Measurements from ENCODE around the gene RPS6KC1. TPM values are rescaled to one million over a fixed set of nuclear protein-coding genes. Genes with fewer than 3 reads are reported as not detected.
A peak's percentile ranks its signal among the peaks of the same experiment; 100 is the strongest.

The RPS6KC1 gene
- total RNA-seq, 1 donor from 2014 or later = 25.6 TPM

- Histone ChIP-seq H2AFZ (ENCODE audit: low read depth, low read length) (no peak overlapping the region), H3K36me3 (ENCODE audit: insufficient read depth, low read length) (no peaks in the 10 kb centered on the region), H3K9ac (ENCODE audit: low read length) (no peak overlapping the region), H3K27ac (ENCODE audit: low read depth, low read length) (no peak overlapping the region), H3K4me2 (ENCODE audit: low read length) (no peak overlapping the region), H3K4me3 (ENCODE audit: insufficient read depth, low read depth, low read length) (no peak overlapping the region), H3K27me3 (ENCODE audit: insufficient read depth, low read length) (no peaks in the 10 kb centered on the region), H4K20me1 (ENCODE audit: insufficient read depth, low read length) (no peaks in the 10 kb centered on the region), H3K9me3 (ENCODE audit: insufficient read depth, low read depth, low read length) (no peaks in the 10 kb centered on the region), H3K79me2 (ENCODE audit: insufficient read depth, low read length) (no peaks in the 10 kb centered on the region), H3K4me1 (ENCODE audit: insufficient read depth, low read length) (no peaks in the 10 kb centered on the region)
- Mint-ChIP-seq H3K36me3 (ENCODE audit: low read depth, unreplicated experiment) (peaks cover 6% of the 10 kb centered on the region), H3K4me1 (ENCODE audit: low read depth, unreplicated experiment) (peaks cover 18% of the 10 kb centered on the region), H3K27me3 (ENCODE audit: low read depth, unreplicated experiment) (no peaks in the 10 kb centered on the region), H3K9me3 (ENCODE audit: unreplicated experiment) (peaks cover 2% of the 10 kb centered on the region), H3K4me3 (ENCODE audit: unreplicated experiment) (no peak overlapping the region), H3K27ac (ENCODE audit: unreplicated experiment) (no peak overlapping the region)
- TF ChIP-seq CTCF (IDR thresholded peaks at IDR 0.05; ENCODE audit: insufficient read depth, low read depth, low read length) (no peak), EZH2 (IDR thresholded peaks at IDR 0.05; ENCODE audit: insufficient read depth, low read length) (no peak)
- DNase-seq (ENCODE audit: low read depth) (no peak), FAIRE-seq (no peak)
Observed at GRCh38 chr1:213264531-213264930, 213.5 kb downstream of the RPS6KC1 start.

- TF ChIP-seq EZH2 (IDR thresholded peaks at IDR 0.05; ENCODE audit: insufficient read depth, low read length) = no peak
- Histone ChIP-seq H3K36me3 (ENCODE audit: insufficient read depth, low read length) (no peaks in the 10 kb centered on the region), H4K20me1 (ENCODE audit: insufficient read depth, low read length) (no peaks in the 10 kb centered on the region), H3K27me3 (ENCODE audit: insufficient read depth, low read length) (no peaks in the 10 kb centered on the region), H3K4me3 (ENCODE audit: insufficient read depth, low read depth, low read length) (no peak overlapping the region), H3K9me3 (ENCODE audit: insufficient read depth, low read depth, low read length) (no peaks in the 10 kb centered on the region), H2AFZ (ENCODE audit: low read depth, low read length) (no peak overlapping the region), H3K9ac (ENCODE audit: low read length) (no peak overlapping the region), H3K79me2 (ENCODE audit: insufficient read depth, low read length) (no peaks in the 10 kb centered on the region), H3K27ac (ENCODE audit: low read depth, low read length) (no peak overlapping the region), H3K4me1 (ENCODE audit: insufficient read depth, low read length) (no peaks in the 10 kb centered on the region), H3K4me2 (ENCODE audit: low read length) (no peak overlapping the region)
- DNase-seq (ENCODE audit: low read depth) (peak; percentile 15), FAIRE-seq (no peak)
- Mint-ChIP-seq H3K4me3 (ENCODE audit: unreplicated experiment) (no peak overlapping the region), H3K4me1 (ENCODE audit: low read depth, unreplicated experiment) (peaks cover 18% of the 10 kb centered on the region), H3K27me3 (ENCODE audit: low read depth, unreplicated experiment) (no peaks in the 10 kb centered on the region), H3K36me3 (ENCODE audit: low read depth, unreplicated experiment) (peaks cover 8% of the 10 kb centered on the region), H3K9me3 (ENCODE audit: unreplicated experiment) (peaks cover 2% of the 10 kb centered on the region), H3K27ac (ENCODE audit: unreplicated experiment) (peak overlapping the region; percentile 72)
Observed at GRCh38 chr1:213266983-213267772, 216.1 kb downstream of the RPS6KC1 start.

GRCh38 chr1:213268221-213268620 is 217.2 kb downstream of the RPS6KC1 start:
- Histone ChIP-seq H4K20me1 (ENCODE audit: insufficient read depth, low read length) (no peaks in the 10 kb centered on the region), H3K27ac (ENCODE audit: low read depth, low read length) (no peak overlapping the region), H3K4me3 (ENCODE audit: insufficient read depth, low read depth, low read length) (no peak overlapping the region), H3K36me3 (ENCODE audit: insufficient read depth, low read length) (no peaks in the 10 kb centered on the region), H3K9ac (ENCODE audit: low read length) (no peak overlapping the region), H3K79me2 (ENCODE audit: insufficient read depth, low read length) (no peaks in the 10 kb centered on the region), H3K4me1 (ENCODE audit: insufficient read depth, low read length) (no peaks in the 10 kb centered on the region), H3K9me3 (ENCODE audit: insufficient read depth, low read depth, low read length) (no peaks in the 10 kb centered on the region), H2AFZ (ENCODE audit: low read depth, low read length) (no peak overlapping the region), H3K27me3 (ENCODE audit: insufficient read depth, low read length) (no peaks in the 10 kb centered on the region), H3K4me2 (ENCODE audit: low read length) (peak overlapping the region; percentile 11)
- Mint-ChIP-seq H3K27ac (ENCODE audit: unreplicated experiment) (peak overlapping the region; percentile 72), H3K9me3 (ENCODE audit: unreplicated experiment) (peaks cover 2% of the 10 kb centered on the region), H3K27me3 (ENCODE audit: low read depth, unreplicated experiment) (no peaks in the 10 kb centered on the region), H3K4me3 (ENCODE audit: unreplicated experiment) (no peak overlapping the region), H3K4me1 (ENCODE audit: low read depth, unreplicated experiment) (peaks cover 18% of the 10 kb centered on the region), H3K36me3 (ENCODE audit: low read depth, unreplicated experiment) (peaks cover 11% of the 10 kb centered on the region)
- FAIRE-seq (peak; percentile 39), DNase-seq (ENCODE audit: low read depth) (peak; percentile 81)
- TF ChIP-seq CTCF (IDR thresholded peaks at IDR 0.05; ENCODE audit: insufficient read depth, low read depth, low read length) (no peak), EZH2 (IDR thresholded peaks at IDR 0.05; ENCODE audit: insufficient read depth, low read length) (no peak)

Measured in astrocyte (in vitro differentiated cells and primary cell).